Natural killer cell (primary cell): ENCODE measurements around the gene PZP. TPM values are rescaled to one million over a fixed set of nuclear protein-coding genes. Genes with fewer than 3 reads are reported as not detected.

Source experiments
- ATAC-seq, 3 donors: fragments of 150-1000 bp in 2 of 3; fragments of 200-7000 bp in 1 of 3; cut with Tn5 transposase; 1 replicate in 1 of 3; 2 replicates in 2 of 3; pipeline ENCODE4 v1.10.0; 2021; ENCODE audit warnings: mild to moderate bottlenecking in 2 of 3, moderate library complexity in 2 of 3
- DNase-seq, 2 donors: peaks; one replicate each; pipeline versions ENCODE4 v3.0.0 to v3.0.0-alpha.2; 2013 to 2021; ENCODE audit warnings: mixed read lengths in 1 of 2
- H3K27ac ChIP-seq: one replicate; pipeline ENCODE4 v1.5.1; 2013; ENCODE audit warnings: mild to moderate bottlenecking, low read length
- H3K27me3 ChIP-seq: one replicate; pipeline ENCODE4 v1.6.1; 2013; ENCODE audit warnings: low read length; ENCODE audit not compliant: control insufficient read depth, insufficient read depth
- H3K36me3 ChIP-seq: one replicate; pipeline ENCODE4 v1.6.1; 2013; ENCODE audit warnings: low read length; ENCODE audit not compliant: control insufficient read depth, insufficient read depth
- H3K4me1 ChIP-seq: one replicate; pipeline ENCODE4 v1.6.1; 2013; ENCODE audit warnings: low read length; ENCODE audit not compliant: control insufficient read depth, insufficient read depth
- H3K4me3 ChIP-seq: one replicate; pipeline ENCODE4 v1.5.1; 2013; ENCODE audit warnings: low read length
- H3K9me3 ChIP-seq: one replicate; pipeline ENCODE4 v1.6.1; 2013; ENCODE audit warnings: low read length; ENCODE audit not compliant: control insufficient read depth, insufficient read depth
- H3K27ac Mint-ChIP-seq, 2 donors: one replicate each; pipeline ENCODE4 v1.8.0; 2022; ENCODE audit warnings: mild to moderate bottlenecking in 2 of 2, mixed read lengths in 2 of 2, moderate library complexity in 1 of 2
- H3K27me3 Mint-ChIP-seq, 2 donors: one replicate each; pipeline ENCODE4 v1.8.0; 2022; ENCODE audit warnings: low read depth in 2 of 2, mixed read lengths in 2 of 2
- H3K36me3 Mint-ChIP-seq: one replicate; pipeline ENCODE4 v1.8.0; 2022; ENCODE audit warnings: mixed read lengths
- H3K4me1 Mint-ChIP-seq, 2 donors: one replicate each; pipeline ENCODE4 v1.8.0; 2022; ENCODE audit warnings: mixed read lengths in 2 of 2
- H3K4me3 Mint-ChIP-seq: one replicate; pipeline ENCODE4 v1.8.0; 2022; ENCODE audit warnings: mild to moderate bottlenecking, moderate library complexity, mixed read lengths
- H3K9me3 Mint-ChIP-seq, 2 donors: one replicate each; pipeline ENCODE4 v1.8.0; 2022; ENCODE audit warnings: mixed read lengths in 2 of 2
- CTCF ChIP-seq: fragments of 200-600 bp; IDR thresholded peaks from one replicate; pipeline ENCODE4 v1.8.0; 2022; ENCODE audit warnings: antibody characterized with exemption
- WGBS: methylation state at CpG from one replicate; pipeline ENCODE4 v1.1.7; 2013; ENCODE audit warnings: missing lambda C conversion rate; ENCODE audit not compliant: insufficient coverage; 5-methylcytosine and 5-hydroxymethylcytosine counted together
- intact Hi-C: fragments of 100-400 bp; cut with micrococcal nuclease; formaldehyde crosslinking; loops from one replicate; pipeline ENCODE4 v1.14.2; 2022
- total RNA-seq, 4 donors: library from RNA; stranded (reverse); fragments of 120-200 nt in 1 of 4; gene quantifications; one replicate each; pipeline versions ENCODE4 v1.2.3 to v1.2.4, GENCODE V29; 2013 to 2022

The PZP gene
- total RNA-seq, 3 donors from 2014 or later (not counting 1 experiment from before 2014, with no cell fraction given), result not detected

GRCh38 chr12:9127484-9127883, 80.7 kb downstream of the PZP start:
- intact Hi-C loops, result no loop called here
- Mint-ChIP-seq H3K4me3 (no peak overlapping the region), H3K27ac (no peak overlapping the region), H3K27me3 (no peaks in the 10 kb centered on the region), H3K36me3 (no peaks in the 10 kb centered on the region), H3K9me3 (no peaks in the 10 kb centered on the region), H3K4me1 (peaks cover 0 to 4% of the 10 kb centered on the region in 2 donors)
- no peaks in the 10 kb centered on the region for H3K27me3 ChIP-seq
- DNase-seq (no peak), ATAC-seq (no peak)
- no peak overlapping the region for H3K4me3 ChIP-seq
- TF ChIP-seq CTCF, result no peak
- H3K9me3 ChIP-seq, result no peaks in the 10 kb centered on the region
- WGBS, result 96% methylated on average over 21 of the region's 21 CpGs
- no peak overlapping the region for H3K27ac ChIP-seq
- H3K36me3 ChIP-seq, result peaks cover 27% of the 10 kb centered on the region
- no peaks in the 10 kb centered on the region for H3K4me1 ChIP-seq

GRCh38 chr12:9124383-9125031, 83.7 kb downstream of the PZP start:
- peaks cover 0 to 6% of the 10 kb centered on the region in 2 donors for H3K4me1 Mint-ChIP-seq
- no peaks in the 10 kb centered on the region for H3K27me3 Mint-ChIP-seq
- ATAC-seq, result no peak
- Histone ChIP-seq H3K36me3 (peaks cover 25% of the 10 kb centered on the region), H3K9me3 (no peaks in the 10 kb centered on the region), H3K4me3 (no peak overlapping the region), H3K4me1 (no peaks in the 10 kb centered on the region), H3K27ac (no peak overlapping the region), H3K27me3 (no peaks in the 10 kb centered on the region)
- H3K36me3 Mint-ChIP-seq, result no peaks in the 10 kb centered on the region
- intact Hi-C loops, result no loop called here
- no peak for TF ChIP-seq CTCF
- 96% methylated on average over 16 of the region's 16 CpGs for WGBS
- H3K9me3 Mint-ChIP-seq, result no peaks in the 10 kb centered on the region
- no peak overlapping the region for H3K27ac Mint-ChIP-seq
- no peak overlapping the region for H3K4me3 Mint-ChIP-seq
- no peak for DNase-seq

GRCh38 chr12:9123781-9124382, 84.3 kb downstream of the PZP start:
- no peaks in the 10 kb centered on the region for H3K27me3 Mint-ChIP-seq
- H3K4me3 ChIP-seq, result no peak overlapping the region

More at GRCh38 chr12:9123781-9124382, 84.3 kb downstream of the PZP start:
- no peaks in the 10 kb centered on the region for H3K9me3 Mint-ChIP-seq
- H3K4me1 ChIP-seq, result no peaks in the 10 kb centered on the region
- intact Hi-C loops, result no loop called here
- no peaks in the 10 kb centered on the region for H3K27me3 ChIP-seq
- H3K4me1 Mint-ChIP-seq, result peaks cover 0 to 9% of the 10 kb centered on the region in 2 donors
- ATAC-seq (no peak), DNase-seq (no peak)
- H3K27ac Mint-ChIP-seq, result no peak overlapping the region
- H3K27ac ChIP-seq, result no peak overlapping the region
- peaks cover 25% of the 10 kb centered on the region for H3K36me3 ChIP-seq
- H3K4me3 Mint-ChIP-seq, result no peak overlapping the region
- WGBS, result 93% methylated on average over 14 of the region's 14 CpGs
- H3K36me3 Mint-ChIP-seq, result no peaks in the 10 kb centered on the region
- H3K9me3 ChIP-seq, result no peaks in the 10 kb centered on the region
- no peak for TF ChIP-seq CTCF
